OCI-LY1 (cell line): ENCODE results near the gene TYSND1.

Experiments
- CTCF ChIP-seq: fragments of 200-600 bp; sonication (generic), shearing (Covaris generic); IDR thresholded peaks from 2 replicates; pipeline ENCODE4 v1.5.1; 2017; ENCODE audit warnings: mild to moderate bottlenecking, antibody characterized with exemption, low read length, moderate library complexity, mixed read lengths
- EZH2 ChIP-seq: fragments of 200-600 bp; sonication (generic), shearing (Covaris generic); IDR thresholded peaks from 2 replicates; pipeline ENCODE4 v1.8.0; 2017; ENCODE audit warnings: borderline replicate concordance, mixed run types, mild to moderate bottlenecking, antibody characterized with exemption, low read length, moderate library complexity, mixed read lengths

- TF ChIP-seq CTCF (no peak), EZH2 (no peak)
Observed at GRCh38 chr10:70169011-70169410, 22.5 kb upstream of the TYSND1 start.
